ENCODE results near the gene KIRREL3.

Gene KIRREL3

GRCh38 chr11:126766440-126766839 lies 234.1 kb downstream of the KIRREL3 start:
- no peak for DNase-seq

- DNase-seq = no peak
Observed at GRCh38 chr11:126765196-126765595, 235.4 kb downstream of the KIRREL3 start.

- DNase-seq = no peak
Observed at GRCh38 chr11:126764231-126764630, 236.3 kb downstream of the KIRREL3 start.

GRCh38 chr11:126756855-126757254 lies 243.7 kb downstream of the KIRREL3 start:
- no peak for DNase-seq

- DNase-seq = no peak
Observed at GRCh38 chr11:126756421-126756820, 244.1 kb downstream of the KIRREL3 start.

- no peak for DNase-seq
Observed at GRCh38 chr11:126755526-126755925, 245.0 kb downstream of the KIRREL3 start.

- no peak for DNase-seq
Observed at GRCh38 chr11:126754591-126755426, 245.8 kb downstream of the KIRREL3 start.

GRCh38 chr11:126753990-126754389 lies 246.6 kb downstream of the KIRREL3 start:
- DNase-seq = no peak

GRCh38 chr11:126751242-126751641 lies 249.3 kb downstream of the KIRREL3 start:
- DNase-seq = no peak

GRCh38 chr11:126748793-126749192 lies 251.8 kb downstream of the KIRREL3 start:
- no peak for DNase-seq

GRCh38 chr11:126748100-126748791 lies 252.3 kb downstream of the KIRREL3 start:
- no peak for DNase-seq

- DNase-seq = no peak
Observed at GRCh38 chr11:126747315-126747714, 253.3 kb downstream of the KIRREL3 start.

GRCh38 chr11:126746443-126746842 lies 254.1 kb downstream of the KIRREL3 start:
- DNase-seq = no peak

GRCh38 chr11:126744699-126745098 lies 255.9 kb downstream of the KIRREL3 start:
- DNase-seq = no peak

- DNase-seq = no peak
Observed at GRCh38 chr11:126743628-126744027, 256.9 kb downstream of the KIRREL3 start.

- DNase-seq = no peak
Observed at GRCh38 chr11:126742582-126742981, 258.0 kb downstream of the KIRREL3 start.

- DNase-seq = no peak
Observed at GRCh38 chr11:126740846-126741245, 259.7 kb downstream of the KIRREL3 start.

GRCh38 chr11:126739499-126740145 lies 260.9 kb downstream of the KIRREL3 start:
- DNase-seq = no peak

- DNase-seq = no peak
Observed at GRCh38 chr11:126738295-126739031, 262.1 kb downstream of the KIRREL3 start.

GRCh38 chr11:126736682-126737572 lies 263.6 kb downstream of the KIRREL3 start:
- no peak for DNase-seq

GRCh38 chr11:126734752-126735151 lies 265.8 kb downstream of the KIRREL3 start:
- DNase-seq = no peak

GRCh38 chr11:126733685-126734084 lies 266.9 kb downstream of the KIRREL3 start:
- no peak for DNase-seq
